ENCODE results near the gene SALL3.
"Not testable (repeated sequence)": the region's sequence is repeated elsewhere in the genome, so short reads cannot be mapped to it uniquely, and the experiment has no call there.

SALL3 gene

GRCh38 chr18:78979730-78980278 lies at the start of gene SALL3:
Gene SALL3, plus strand, starts transcription at chr18:78979818. Its CDS starts 457 bp downstream, at chr18:78980275.
- no peak for DNase-seq (ENCODE audit: low read depth in 2 of 2)

- no peak for DNase-seq (ENCODE audit: low read depth in 2 of 2)
Observed at GRCh38 chr18:78932281-78932680, 47.3 kb upstream of the SALL3 start.

- no peak for DNase-seq (ENCODE audit: low read depth in 2 of 2)
Observed at GRCh38 chr18:78934003-78934402, 45.6 kb upstream of the SALL3 start.

GRCh38 chr18:78934551-78935225 lies 44.9 kb upstream of the SALL3 start:
- DNase-seq (ENCODE audit: low read depth in 2 of 2) = no peak

GRCh38 chr18:78935406-78935805 lies 44.2 kb upstream of the SALL3 start:
- no peak for DNase-seq (ENCODE audit: low read depth in 2 of 2)

DNA sequence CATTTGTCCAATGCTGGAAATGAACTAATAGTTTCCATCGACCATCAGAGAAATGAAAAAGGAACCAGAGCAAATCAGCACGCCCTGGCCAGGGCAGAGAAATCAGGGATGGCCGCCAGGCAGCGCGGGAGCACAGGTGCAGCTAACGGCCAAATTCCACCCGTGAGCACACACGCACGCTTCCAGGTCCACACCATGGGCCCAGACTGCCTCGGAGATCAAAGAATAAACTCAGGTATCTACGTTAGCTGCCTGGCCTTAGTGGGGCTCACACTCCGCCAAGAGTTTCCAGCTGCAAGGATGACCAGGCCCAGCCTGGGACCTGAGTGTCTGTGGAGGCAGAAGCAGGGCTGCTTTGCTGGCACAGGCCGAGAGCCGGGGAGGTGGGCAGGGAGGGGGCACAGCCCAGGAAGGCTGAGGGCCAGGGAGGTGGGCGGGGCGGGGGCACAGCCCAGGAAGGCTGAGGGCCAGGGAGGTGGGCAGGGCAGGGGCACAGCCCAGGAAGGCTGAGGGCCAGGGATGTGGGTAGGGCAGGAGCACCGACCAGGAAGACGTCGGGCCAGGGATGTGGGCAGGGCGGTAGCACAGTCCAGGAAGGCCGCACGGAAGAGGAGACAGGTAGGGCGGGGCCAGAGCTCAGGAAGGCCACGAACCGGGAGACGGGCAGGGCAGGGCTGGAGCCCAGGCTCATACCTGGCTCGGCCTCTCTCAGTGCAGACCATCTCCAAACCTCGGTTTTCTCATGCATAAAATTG lies 43.2 kb upstream of the SALL3 start:
- no peak for DNase-seq (ENCODE audit: low read depth in 2 of 2)

GRCh38 chr18:78937166-78937565 lies 42.5 kb upstream of the SALL3 start:
- no peak for DNase-seq (ENCODE audit: low read depth in 2 of 2)

- no peak for DNase-seq (ENCODE audit: low read depth in 2 of 2)
Observed at GRCh38 chr18:78939105-78939504, 40.5 kb upstream of the SALL3 start.

GRCh38 chr18:78939734-78940494 lies 39.7 kb upstream of the SALL3 start:
- DNase-seq (ENCODE audit: low read depth in 2 of 2) = no peak

DNA sequence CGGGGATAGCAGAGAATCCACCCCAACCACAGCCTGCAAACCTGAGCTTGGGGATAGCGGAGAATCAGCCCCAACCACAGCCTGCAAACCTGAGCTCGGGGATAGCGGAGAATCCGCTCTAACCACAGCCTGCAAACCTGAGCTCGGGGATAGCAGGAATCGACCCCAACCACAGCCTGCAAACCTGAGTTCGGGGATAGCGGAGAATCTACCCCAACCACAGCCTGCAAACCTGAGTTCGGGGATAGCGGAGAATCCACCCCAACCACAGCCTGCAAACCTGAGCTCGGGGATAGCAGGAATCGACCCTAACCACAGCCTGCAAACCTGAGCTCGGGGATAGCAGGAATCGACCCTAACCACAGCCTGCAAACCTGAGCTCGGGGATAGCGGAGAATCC lies 37.4 kb upstream of the SALL3 start:
- not testable (repeated sequence) for DNase-seq (ENCODE audit: low read depth in 2 of 2)

- DNase-seq (ENCODE audit: low read depth in 2 of 2) = no peak
Observed at GRCh38 chr18:78945628-78946027, 34.0 kb upstream of the SALL3 start.

DNA sequence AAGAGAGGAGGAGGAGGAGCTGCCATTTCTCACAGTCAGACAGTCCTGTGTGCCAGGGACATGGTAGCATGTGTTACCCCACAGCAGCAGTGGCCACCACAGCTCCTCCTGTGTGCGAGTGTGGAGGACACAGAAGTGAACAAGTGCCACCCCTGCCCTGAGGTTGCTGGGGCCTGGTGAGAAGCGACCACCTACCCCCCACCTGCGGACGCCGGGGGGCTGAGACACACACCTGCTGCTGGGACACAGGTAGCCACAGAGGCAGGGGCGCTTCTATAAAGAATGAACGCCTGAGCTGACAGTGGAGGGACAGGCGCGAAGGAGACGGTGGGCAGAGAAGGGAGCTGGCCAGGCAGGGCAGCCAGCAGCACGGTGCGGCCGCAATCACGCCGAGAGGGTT lies 32.3 kb upstream of the SALL3 start:
- no peak for DNase-seq (ENCODE audit: low read depth in 2 of 2)

- no peak for DNase-seq (ENCODE audit: low read depth in 2 of 2)
Observed at GRCh38 chr18:78948221-78948620, 31.4 kb upstream of the SALL3 start.

DNA sequence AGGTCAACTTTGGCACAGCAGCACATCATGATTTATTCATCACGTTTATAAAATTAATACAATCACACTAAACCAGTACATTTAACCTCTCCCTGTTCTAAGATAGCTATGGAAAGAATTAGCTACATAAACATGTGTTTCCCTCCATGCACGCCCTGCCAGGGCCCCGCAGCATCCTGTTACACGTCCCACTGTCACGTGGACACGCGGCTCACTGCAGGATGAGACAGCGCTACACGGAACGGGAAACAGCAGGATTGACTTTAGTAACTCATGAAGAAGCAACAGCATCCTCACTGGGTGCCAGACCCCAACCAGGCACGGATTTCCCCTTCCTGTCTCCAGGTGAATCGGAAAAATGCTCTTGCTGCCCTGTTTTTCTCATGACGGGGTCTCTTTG lies 30.9 kb upstream of the SALL3 start:
- no peak for DNase-seq (ENCODE audit: low read depth in 2 of 2)

DNA sequence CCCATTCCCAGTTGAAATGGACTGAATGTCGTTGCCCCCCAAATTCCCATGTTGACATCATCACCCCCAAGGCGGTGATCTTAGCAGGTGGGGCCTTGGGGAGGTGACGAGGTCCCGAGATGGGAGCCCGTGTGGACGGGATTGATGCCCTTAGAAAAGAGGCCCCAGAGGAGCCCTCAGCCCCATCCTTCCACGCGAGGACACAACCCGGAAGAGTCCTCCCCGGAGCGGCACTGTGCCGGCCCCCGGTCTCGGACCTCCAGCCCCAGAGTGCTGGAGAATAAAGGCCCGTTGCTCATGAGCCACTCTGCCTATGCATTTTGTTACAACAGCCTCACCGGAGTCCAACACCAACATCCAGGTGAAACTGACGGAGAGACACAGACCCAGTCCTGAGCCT lies 30.4 kb upstream of the SALL3 start:
- no peak for DNase-seq (ENCODE audit: low read depth in 2 of 2)

DNA sequence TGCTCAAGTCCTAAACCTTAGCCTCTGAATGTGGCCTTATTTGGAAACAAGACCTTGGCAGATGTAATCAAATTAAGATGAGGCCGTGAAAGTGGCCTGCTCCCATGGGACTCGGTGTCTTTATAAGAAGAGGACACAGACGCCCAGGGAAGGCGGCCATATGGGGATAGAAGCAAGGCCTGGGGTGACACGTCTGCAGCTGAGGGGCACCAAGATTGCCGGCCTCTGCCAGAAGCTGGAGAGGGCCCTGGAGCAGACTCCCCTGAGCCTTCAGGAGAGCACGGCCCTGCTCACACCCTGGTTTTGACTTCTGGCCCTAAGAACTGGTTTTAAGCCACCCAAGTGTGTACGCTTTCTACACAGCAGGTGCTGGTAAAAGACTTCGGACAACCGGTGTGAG lies 29.2 kb upstream of the SALL3 start:
- no peak for DNase-seq (ENCODE audit: low read depth in 2 of 2)

- DNase-seq (ENCODE audit: low read depth in 2 of 2) = no peak
Observed at GRCh38 chr18:78953566-78953965, 26.1 kb upstream of the SALL3 start.

GRCh38 chr18:78955051-78955450 lies 24.6 kb upstream of the SALL3 start:
- no peak for DNase-seq (ENCODE audit: low read depth in 2 of 2)

DNA sequence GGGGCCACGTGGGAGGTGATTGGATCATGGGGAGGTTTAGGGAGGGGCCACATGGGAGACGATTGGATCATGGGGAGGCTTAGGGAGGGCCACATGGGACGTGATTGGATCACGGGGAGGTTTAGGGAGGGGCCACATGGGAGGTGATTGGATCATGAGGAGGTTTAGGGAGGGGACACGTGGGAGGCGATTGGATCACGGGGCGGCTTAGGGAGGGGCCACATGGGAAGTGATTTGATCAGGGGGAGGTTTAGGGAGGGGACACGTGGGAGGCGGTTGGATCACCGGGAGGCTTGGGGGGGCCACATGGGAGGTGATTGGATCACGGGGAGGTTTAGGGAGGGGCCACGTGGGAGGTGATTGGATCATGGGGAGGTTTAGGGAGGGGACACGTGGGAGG lies 22.5 kb upstream of the SALL3 start:
- no peak for DNase-seq (ENCODE audit: low read depth in 2 of 2)

- no peak for DNase-seq (ENCODE audit: low read depth in 2 of 2)
Observed at GRCh38 chr18:78960709-78961108, 18.9 kb upstream of the SALL3 start.

DNA sequence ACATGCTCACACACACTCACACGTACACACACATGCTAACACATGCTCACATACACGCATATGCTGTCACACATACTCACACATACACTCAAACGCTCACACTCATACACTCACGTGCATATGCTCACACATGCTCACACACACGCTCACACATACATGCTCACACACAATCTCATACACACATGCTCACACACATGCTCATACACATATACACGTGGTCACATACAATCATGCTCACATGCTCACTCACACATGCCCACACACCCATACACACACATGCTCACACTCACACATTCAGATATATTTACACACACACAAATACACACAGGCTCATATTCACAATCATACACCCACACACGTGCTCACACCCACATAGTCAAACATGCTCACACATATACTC lies 17.5 kb upstream of the SALL3 start:
- no peak for DNase-seq (ENCODE audit: low read depth in 2 of 2)

- not testable (repeated sequence) for DNase-seq (ENCODE audit: low read depth in 2 of 2)
Observed at GRCh38 chr18:78964727-78965126, 14.9 kb upstream of the SALL3 start.
